Endodermal cell (in vitro differentiated cells): ENCODE results near the gene FBXO21. TPM values are rescaled to one million over a fixed set of nuclear protein-coding genes. Genes with fewer than 3 reads are reported as not detected.

ENCODE experiments used
- DNase-seq: peaks from one replicate; pipeline ENCODE4 v3.0.0-alpha.2; 2017
- H3K27ac ChIP-seq: 2 replicates; pipeline ENCODE4 v1.5.1; 2013; ENCODE audit warnings: mild to moderate bottlenecking, low read depth, low read length, moderate library complexity
- H3K27me3 ChIP-seq: 2 replicates; pipeline ENCODE4 v1.6.1; 2013; ENCODE audit warnings: mild to moderate bottlenecking, low read length, moderate library complexity; ENCODE audit not compliant: insufficient read depth, control insufficient read depth, poor library complexity, severe bottlenecking
- H3K36me3 ChIP-seq: 2 replicates; pipeline ENCODE4 v1.7.0; 2013; ENCODE audit warnings: mild to moderate bottlenecking, low read length, moderate library complexity; ENCODE audit not compliant: control insufficient read depth, insufficient read depth
- H3K4me1 ChIP-seq: one replicate; pipeline ENCODE4 v1.7.0; 2013; ENCODE audit warnings: low read length; ENCODE audit not compliant: control insufficient read depth, insufficient read depth
- H3K4me3 ChIP-seq: 2 replicates; pipeline ENCODE4 v1.5.1; 2013; ENCODE audit warnings: mild to moderate bottlenecking, low read length, moderate library complexity
- H3K9ac ChIP-seq: 2 replicates; pipeline ENCODE4 v1.6.1; 2013; ENCODE audit warnings: mild to moderate bottlenecking, low read length, moderate library complexity; ENCODE audit not compliant: poor library complexity, severe bottlenecking; ENCODE audit errors: extremely low read depth
- H3K9me3 ChIP-seq: 2 replicates; pipeline ENCODE4 v1.6.1; 2013; ENCODE audit warnings: mild to moderate bottlenecking, low read length, moderate library complexity; ENCODE audit not compliant: control insufficient read depth
- H3K27ac Mint-ChIP-seq: 2 replicates; pipeline ENCODE4 v1.8.0; 2020; ENCODE audit warnings: mixed read lengths
- H3K27me3 Mint-ChIP-seq: 2 replicates; pipeline ENCODE4 v1.8.0; 2021; ENCODE audit warnings: mild to moderate bottlenecking, mixed read lengths; ENCODE audit not compliant: insufficient read depth
- H3K36me3 Mint-ChIP-seq: 2 replicates; pipeline ENCODE4 v1.8.0; 2020; ENCODE audit warnings: low read depth, mixed read lengths
- H3K4me1 Mint-ChIP-seq: 2 replicates; pipeline ENCODE4 v1.8.0; 2020; ENCODE audit warnings: mixed read lengths
- H3K4me3 Mint-ChIP-seq: 2 replicates; pipeline ENCODE4 v1.8.0; 2020; ENCODE audit warnings: mild to moderate bottlenecking, moderate library complexity, mixed read lengths
- H3K9me3 Mint-ChIP-seq: 2 replicates; pipeline ENCODE4 v1.8.0; 2020; ENCODE audit warnings: mild to moderate bottlenecking, mixed read lengths
- CTCF ChIP-seq: fragments of 200-600 bp; sonication (generic); conservative IDR thresholded peaks from 2 replicates; pipeline ENCODE4 v1.5.0; 2021; ENCODE audit warnings: antibody characterized with exemption, mild to moderate bottlenecking
- WGBS, 2 experiments: methylation state at CpG; one replicate each; pipeline versions ENCODE4 v1.1.5 to v1.1.7; 2013; ENCODE audit warnings: missing lambda C conversion rate in 2 of 2, mixed read lengths in 1 of 2; ENCODE audit not compliant: insufficient coverage in 1 of 2, insufficient read length in 1 of 2; 5-methylcytosine and 5-hydroxymethylcytosine counted together
- total RNA-seq, 2 donors: library from RNA; stranded (reverse); fragmentation: NEBNext Ultra II Directional in 1 of 2; extraction: Animal tissue kit (Norgen Biotek cat#: 25700) in 1 of 2; gene quantifications; 2 replicates in 1 of 2; 3 replicates in 1 of 2; pipeline ENCODE4 v1.2.1, GENCODE V29; 2021

FBXO21 gene
- total RNA-seq, 2 donors from 2014 or later = 46.5 to 54.6 TPM

DNA sequence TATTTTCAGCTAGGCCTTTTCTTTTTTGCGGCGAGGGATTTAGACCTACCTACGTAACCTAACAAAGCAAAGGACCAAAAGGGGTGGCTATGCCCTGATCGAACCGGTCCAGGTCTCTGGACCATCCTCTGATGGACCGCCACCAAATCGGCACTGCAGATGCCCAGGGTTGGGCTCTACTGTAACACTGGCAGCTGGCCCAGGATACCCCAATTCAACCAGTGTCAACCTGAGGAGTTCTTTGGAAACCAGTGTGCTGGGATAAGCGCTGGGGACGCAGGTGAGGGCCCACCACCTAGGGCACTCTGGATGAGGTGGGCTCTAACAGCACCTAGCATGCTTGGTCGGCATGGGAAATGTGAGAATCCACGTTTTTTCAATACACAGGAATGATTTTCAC, 32.2 kb downstream of the FBXO21 start:
- Mint-ChIP-seq H3K9me3 (no peaks in the 10 kb centered on the region), H3K27me3 (no peaks in the 10 kb centered on the region), H3K27ac (no peak overlapping the region), H3K4me3 (no peak overlapping the region), H3K4me1 (no peaks in the 10 kb centered on the region), H3K36me3 (peaks cover 88% of the 10 kb centered on the region)
- WGBS, 2 experiments = 90 to 94% methylated on average over 7 to 11 of the region's 11 CpGs
- H3K36me3 ChIP-seq = peaks cover 94% of the 10 kb centered on the region
- no peaks in the 10 kb centered on the region for H3K9me3 ChIP-seq
- H3K4me3 ChIP-seq = no peak overlapping the region
- no peak overlapping the region for H3K9ac ChIP-seq
- no peak for DNase-seq
- H3K4me1 ChIP-seq = no peaks in the 10 kb centered on the region
- no peaks in the 10 kb centered on the region for H3K27me3 ChIP-seq
- no peak overlapping the region for H3K27ac ChIP-seq
- TF ChIP-seq CTCF = no peak

DNA sequence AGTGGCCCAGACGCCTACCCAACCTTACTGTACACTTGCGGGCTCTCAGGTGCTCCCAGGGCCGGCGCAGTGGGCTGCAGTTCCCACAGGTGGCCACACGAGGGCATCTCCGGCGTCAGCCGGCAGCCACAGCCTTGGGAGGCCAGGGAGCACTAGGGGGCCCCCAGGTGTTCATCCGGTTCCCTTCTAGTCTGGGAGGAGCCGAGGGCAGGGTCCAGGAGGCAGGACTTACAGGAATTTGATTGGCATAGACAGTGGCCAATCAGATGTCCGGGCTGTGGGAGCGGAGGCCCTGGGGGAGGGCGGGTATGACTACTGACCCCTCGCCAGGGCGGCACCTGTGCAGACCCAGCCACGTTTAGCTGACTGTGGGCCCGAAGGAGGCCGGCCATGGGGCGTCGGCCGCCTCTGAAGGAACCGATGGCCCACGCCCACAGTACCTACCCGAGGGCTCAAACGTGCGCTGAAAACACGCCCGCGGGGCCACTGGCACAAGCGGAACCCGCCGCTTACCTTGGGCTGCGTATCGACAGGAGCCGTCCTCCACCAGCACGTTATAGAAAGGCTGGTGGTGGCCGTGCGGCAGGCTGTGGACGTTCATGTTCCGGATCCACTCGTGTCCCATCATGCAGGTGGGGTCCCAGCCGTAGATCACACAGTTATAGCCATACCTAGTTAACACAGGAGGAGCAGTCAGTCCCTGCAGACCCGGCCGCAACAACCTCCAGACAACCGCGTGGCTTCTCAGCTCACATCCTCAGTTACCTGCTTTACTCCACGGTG, 34.8 kb downstream of the FBXO21 start:
- Mint-ChIP-seq H3K9me3 (no peaks in the 10 kb centered on the region), H3K4me1 (peaks cover 6% of the 10 kb centered on the region), H3K27me3 (no peaks in the 10 kb centered on the region), H3K4me3 (no peak overlapping the region), H3K27ac (no peak overlapping the region), H3K36me3 (peaks cover 82% of the 10 kb centered on the region)
- peaks cover 91% of the 10 kb centered on the region for H3K36me3 ChIP-seq
- H3K9me3 ChIP-seq = no peaks in the 10 kb centered on the region
- peak; percentile 100 for DNase-seq
- no peak overlapping the region for H3K4me3 ChIP-seq
- WGBS, 2 experiments = 75 to 79% methylated on average over 32 to 47 of the region's 47 CpGs
- H3K9ac ChIP-seq = no peak overlapping the region
- no peaks in the 10 kb centered on the region for H3K4me1 ChIP-seq
- H3K27me3 ChIP-seq = no peaks in the 10 kb centered on the region
- TF ChIP-seq CTCF = peak; percentile 98
- no peak overlapping the region for H3K27ac ChIP-seq

DNA sequence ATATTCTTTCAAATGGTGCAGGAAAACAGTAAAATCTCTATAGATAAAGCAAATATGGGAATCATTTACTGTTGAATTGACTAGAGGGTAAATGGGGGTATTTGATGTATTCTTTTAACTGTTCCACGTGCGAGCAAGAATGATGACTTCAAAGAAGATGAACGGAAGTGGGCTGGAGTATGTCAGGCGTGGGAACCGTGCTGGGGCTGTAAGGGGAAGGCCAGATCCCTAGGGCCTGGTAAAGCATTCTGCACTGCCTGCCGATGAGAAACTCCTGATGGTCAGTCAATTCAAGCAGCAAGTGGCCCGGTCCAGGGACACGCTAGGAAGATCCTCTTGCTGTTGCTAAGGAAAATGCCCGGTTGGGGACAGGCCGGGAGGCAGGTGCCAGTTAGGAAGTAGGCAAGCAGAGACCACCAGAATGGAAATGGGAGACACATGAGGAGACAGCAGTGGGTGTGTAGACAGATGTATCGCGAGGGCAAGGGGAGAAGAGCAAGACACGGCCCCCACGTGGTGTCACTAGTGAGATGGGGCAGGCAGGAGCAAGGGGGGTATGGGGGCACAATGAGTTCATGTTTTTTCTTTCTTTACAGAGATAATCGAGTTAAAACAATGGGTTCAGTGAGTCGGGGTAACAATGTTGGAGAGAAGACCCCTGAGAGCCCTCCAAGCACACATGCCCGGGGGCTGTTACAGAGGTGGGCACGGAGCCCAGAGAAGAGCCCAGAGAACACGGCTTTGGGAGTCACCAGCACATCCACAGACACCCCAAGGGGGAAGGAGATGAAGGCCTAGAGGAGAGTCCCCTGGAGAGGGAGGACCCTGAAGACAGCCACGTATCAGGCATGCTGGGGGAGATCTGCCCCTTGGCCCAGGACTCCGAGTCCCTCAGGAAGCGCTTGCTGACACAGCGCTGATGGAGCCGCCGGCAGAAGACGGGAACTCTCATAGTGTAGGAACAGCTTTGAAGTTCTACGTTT, 37.2 kb downstream of the FBXO21 start:
- no peak overlapping the region for H3K27ac Mint-ChIP-seq
- peaks cover 85% of the 10 kb centered on the region for H3K36me3 ChIP-seq
- no peak for DNase-seq
- 93 to 95% methylated on average over 19 to 27 of the region's 27 CpGs for WGBS, 2 experiments
- H3K4me1 Mint-ChIP-seq = peaks cover 6% of the 10 kb centered on the region
- no peak overlapping the region for H3K4me3 ChIP-seq
- H3K9ac ChIP-seq = no peak overlapping the region
- H3K27me3 Mint-ChIP-seq = no peaks in the 10 kb centered on the region
- H3K27me3 ChIP-seq = no peaks in the 10 kb centered on the region
- H3K4me1 ChIP-seq = no peaks in the 10 kb centered on the region
- no peak for TF ChIP-seq CTCF
- no peaks in the 10 kb centered on the region for H3K9me3 ChIP-seq
- H3K9me3 Mint-ChIP-seq = no peaks in the 10 kb centered on the region
- H3K27ac ChIP-seq = no peak overlapping the region
- H3K36me3 Mint-ChIP-seq = peaks cover 79% of the 10 kb centered on the region
- no peak overlapping the region for H3K4me3 Mint-ChIP-seq
